Astrocyte of the spinal cord (primary cell): ENCODE data around the gene GLYATL3.

Experiments
- DNase-seq: peaks from one replicate; pipeline ENCODE4 v3.0.0; 2011; ENCODE audit warnings: low read depth, low spot score
- H3K4me3 ChIP-seq: 2 replicates; pipeline ENCODE4 v1.5.1; 2011; ENCODE audit warnings: low read depth, mild to moderate bottlenecking, low read length, moderate library complexity
- CTCF ChIP-seq: IDR thresholded peaks from 2 replicates; pipeline ENCODE4 v1.5.1; 2012; ENCODE audit warnings: low read depth, mild to moderate bottlenecking, low read length, inconsistent platforms
- in situ Hi-C: cut with HindIII; loops from 2 replicates; pipeline ENCODE4 v1.10.0; 2017; ENCODE audit warnings: low sequenced_read_pairs

GLYATL3 gene

DNA sequence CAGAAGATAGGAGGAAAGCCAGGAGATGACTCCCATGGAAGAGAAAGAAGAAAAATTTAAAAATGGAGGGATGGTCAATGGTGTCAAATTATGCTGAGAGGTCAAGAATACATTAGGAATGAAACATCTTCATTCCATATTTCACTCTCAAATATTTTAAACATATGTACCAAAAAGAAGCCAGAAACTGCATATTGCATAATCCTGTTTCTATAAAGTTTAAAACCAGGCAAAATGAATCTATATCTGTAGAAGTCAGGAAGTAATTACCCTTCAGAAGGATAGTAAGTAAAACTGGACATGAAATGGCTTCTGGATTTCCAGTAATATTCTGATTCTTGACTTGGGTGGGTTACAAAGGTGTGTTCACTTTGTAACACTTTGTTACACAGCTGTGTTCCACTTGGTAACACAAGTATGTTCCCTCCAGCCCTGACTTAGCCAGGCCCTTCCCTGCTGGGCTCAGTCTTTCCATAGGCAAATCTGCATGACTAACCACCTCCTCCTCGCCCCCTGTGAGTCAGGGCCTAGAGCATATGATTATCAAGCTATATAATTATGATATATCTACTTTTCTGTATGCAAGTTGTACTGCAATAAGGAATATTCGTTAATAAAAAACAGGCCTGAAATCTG is 30.5 kb downstream of the GLYATL3 start:
- DNase-seq, result no peak
- no peak for TF ChIP-seq CTCF
- in situ Hi-C loops, result no loop called here

DNA sequence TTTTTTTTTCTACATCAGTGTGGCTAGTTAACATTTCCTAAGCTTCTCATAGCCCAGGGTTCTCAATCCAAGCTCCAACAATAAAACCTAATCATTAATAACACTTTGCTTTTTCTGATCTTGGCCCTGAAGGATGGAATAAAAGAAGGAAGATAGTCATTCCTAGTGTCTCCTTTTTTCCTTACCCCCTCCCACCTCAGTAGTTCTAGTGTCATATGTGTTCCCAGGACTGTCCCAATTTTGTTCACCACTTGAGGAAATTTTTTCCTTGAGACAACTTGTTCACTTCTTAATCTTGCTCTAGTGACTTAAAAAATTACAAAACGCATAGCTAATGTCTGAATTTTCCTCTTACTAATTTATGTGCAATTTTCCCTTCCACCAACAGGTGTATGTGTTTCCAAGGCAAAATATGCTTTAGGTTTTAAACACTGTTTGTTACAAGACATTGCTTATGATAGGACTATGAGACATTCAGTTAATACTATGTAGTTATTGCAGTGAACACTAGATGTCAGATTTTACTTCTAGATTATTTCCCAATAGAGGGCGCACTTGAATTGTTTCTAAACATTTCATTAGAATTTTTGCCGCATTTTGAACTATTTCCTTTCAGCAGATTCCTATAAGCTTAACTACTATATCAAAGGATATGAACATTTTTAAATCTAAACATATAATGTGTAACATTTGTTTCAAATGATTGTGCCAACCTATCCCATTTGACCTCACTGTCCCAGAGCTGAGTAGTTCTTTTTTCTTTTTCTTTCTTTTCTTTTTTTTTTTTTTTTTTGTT is 32.2 kb downstream of the GLYATL3 start:
- peak; percentile 77 for DNase-seq
- H3K4me3 ChIP-seq, result peak overlapping the region; percentile 10
- peak; percentile 66 for TF ChIP-seq CTCF
- in situ Hi-C loops, result no loop called here

More for the DNA sequence above, 30.5 kb downstream of the GLYATL3 start:
- H3K4me3 ChIP-seq, result no peak overlapping the region

- no peak for DNase-seq
- in situ Hi-C loops, result no loop called here
- no peak overlapping the region for H3K4me3 ChIP-seq
- TF ChIP-seq CTCF, result no peak
These were observed 36.1 kb downstream of the GLYATL3 start for GRCh38 chr6:49535795-49536194.

DNA sequence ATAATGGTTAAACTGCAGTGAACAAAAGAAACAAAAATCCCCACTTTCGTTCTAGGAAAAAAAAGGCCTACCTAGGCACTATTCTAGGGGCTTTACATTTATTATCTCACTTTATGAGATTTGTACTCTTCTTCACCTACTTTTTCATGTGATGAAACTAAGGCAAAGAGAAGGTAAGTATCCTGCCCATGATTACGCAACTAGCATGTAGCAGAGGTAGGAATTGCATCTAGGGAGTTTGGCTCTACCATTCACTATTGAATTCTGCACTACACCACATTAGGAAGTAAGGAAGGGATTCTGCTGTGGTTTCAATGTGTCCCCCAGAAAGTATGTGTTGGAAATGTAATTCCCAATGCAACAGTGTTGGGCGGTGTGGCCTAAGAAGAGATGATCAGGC is 39.4 kb downstream of the GLYATL3 start:
- no peak for TF ChIP-seq CTCF
- in situ Hi-C loops, result no loop called here
- no peak for DNase-seq
- no peak overlapping the region for H3K4me3 ChIP-seq

GRCh38 chr6:49540614-49541013 is 40.9 kb downstream of the GLYATL3 start:
- in situ Hi-C loops, result no loop called here
- DNase-seq, result no peak
- TF ChIP-seq CTCF, result no peak
- no peak overlapping the region for H3K4me3 ChIP-seq

DNA sequence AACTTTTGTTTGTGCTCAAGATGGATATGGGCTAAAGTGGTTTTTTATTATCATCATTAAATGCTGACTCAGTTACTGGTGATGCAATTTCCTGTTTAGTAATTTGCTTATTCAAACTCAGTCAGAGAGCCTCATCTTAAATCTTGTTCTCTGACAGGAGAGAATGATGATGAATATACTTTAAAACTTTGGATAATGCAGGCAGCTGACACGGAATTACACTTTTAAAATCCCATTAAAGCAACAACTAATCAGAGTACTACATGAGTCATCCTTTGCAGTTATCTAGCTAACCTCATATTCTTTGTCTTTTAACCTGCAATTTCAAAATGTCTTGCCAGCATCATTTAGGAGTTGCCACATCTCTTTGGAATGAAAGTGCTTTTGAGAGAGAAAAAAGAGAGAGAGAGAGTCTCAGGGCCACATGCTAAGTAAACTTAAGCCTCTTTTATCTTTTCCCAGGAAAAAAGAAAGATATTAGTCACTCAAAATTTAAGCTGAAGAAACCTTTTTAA is 41.5 kb downstream of the GLYATL3 start:
- in situ Hi-C loops, result no loop called here
- no peak overlapping the region for H3K4me3 ChIP-seq
- no peak for TF ChIP-seq CTCF
- DNase-seq, result peak; percentile 74
